ENCODE measurements around the gene NUDT15.

DNA sequence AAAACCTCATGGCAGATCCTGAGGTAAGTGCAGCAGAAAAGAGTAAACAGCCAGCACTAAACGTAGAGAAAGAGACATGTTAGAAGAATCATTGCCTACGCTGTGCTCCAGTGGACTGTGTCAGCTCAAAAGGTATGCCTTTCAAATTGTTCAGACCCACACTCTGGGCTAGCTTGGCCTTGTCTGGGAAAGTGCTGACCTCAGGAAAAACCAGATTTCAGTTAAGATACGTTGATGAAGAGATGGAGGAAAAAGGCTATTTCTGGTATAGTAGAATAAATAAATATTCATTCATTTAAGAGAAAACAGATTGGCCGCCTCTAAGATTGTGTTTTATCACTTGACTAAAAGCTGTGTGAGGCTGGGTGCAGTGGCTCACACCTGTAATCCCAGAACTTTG lies 26.8 kb upstream of the NUDT15 start:
- TF ChIP-seq, protein P1, sequence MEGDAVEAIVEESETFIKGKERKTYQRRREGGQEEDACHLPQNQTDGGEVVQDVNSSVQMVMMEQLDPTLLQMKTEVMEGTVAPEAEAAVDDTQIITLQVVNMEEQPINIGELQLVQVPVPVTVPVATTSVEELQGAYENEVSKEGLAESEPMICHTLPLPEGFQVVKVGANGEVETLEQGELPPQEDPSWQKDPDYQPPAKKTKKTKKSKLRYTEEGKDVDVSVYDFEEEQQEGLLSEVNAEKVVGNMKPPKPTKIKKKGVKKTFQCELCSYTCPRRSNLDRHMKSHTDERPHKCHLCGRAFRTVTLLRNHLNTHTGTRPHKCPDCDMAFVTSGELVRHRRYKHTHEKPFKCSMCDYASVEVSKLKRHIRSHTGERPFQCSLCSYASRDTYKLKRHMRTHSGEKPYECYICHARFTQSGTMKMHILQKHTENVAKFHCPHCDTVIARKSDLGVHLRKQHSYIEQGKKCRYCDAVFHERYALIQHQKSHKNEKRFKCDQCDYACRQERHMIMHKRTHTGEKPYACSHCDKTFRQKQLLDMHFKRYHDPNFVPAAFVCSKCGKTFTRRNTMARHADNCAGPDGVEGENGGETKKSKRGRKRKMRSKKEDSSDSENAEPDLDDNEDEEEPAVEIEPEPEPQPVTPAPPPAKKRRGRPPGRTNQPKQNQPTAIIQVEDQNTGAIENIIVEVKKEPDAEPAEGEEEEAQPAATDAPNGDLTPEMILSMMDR (IDR thresholded peaks at IDR 0.05) = no peak
- no peak for TF ChIP-seq TP53 (CRISPR knock-in tag; IDR thresholded peaks at IDR 0.05)
- TF ChIP-seq CEBPB (IDR thresholded peaks at IDR 0.05) = no peak
- TF ChIP-seq, protein P2, sequence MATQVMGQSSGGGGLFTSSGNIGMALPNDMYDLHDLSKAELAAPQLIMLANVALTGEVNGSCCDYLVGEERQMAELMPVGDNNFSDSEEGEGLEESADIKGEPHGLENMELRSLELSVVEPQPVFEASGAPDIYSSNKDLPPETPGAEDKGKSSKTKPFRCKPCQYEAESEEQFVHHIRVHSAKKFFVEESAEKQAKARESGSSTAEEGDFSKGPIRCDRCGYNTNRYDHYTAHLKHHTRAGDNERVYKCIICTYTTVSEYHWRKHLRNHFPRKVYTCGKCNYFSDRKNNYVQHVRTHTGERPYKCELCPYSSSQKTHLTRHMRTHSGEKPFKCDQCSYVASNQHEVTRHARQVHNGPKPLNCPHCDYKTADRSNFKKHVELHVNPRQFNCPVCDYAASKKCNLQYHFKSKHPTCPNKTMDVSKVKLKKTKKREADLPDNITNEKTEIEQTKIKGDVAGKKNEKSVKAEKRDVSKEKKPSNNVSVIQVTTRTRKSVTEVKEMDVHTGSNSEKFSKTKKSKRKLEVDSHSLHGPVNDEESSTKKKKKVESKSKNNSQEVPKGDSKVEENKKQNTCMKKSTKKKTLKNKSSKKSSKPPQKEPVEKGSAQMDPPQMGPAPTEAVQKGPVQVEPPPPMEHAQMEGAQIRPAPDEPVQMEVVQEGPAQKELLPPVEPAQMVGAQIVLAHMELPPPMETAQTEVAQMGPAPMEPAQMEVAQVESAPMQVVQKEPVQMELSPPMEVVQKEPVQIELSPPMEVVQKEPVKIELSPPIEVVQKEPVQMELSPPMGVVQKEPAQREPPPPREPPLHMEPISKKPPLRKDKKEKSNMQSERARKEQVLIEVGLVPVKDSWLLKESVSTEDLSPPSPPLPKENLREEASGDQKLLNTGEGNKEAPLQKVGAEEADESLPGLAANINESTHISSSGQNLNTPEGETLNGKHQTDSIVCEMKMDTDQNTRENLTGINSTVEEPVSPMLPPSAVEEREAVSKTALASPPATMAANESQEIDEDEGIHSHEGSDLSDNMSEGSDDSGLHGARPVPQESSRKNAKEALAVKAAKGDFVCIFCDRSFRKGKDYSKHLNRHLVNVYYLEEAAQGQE (IDR thresholded peaks at IDR 0.05) = no peak
- TF ChIP-seq, protein P3, sequence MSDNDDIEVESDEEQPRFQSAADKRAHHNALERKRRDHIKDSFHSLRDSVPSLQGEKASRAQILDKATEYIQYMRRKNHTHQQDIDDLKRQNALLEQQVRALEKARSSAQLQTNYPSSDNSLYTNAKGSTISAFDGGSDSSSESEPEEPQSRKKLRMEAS (IDR thresholded peaks at IDR 0.05) = no peak
- no peak for TF ChIP-seq POLR2AphosphoS2 (conservative IDR thresholded peaks at IDR 0.05; ENCODE audit: low read length)
- TF ChIP-seq RARB (CRISPR knock-in tag; IDR thresholded peaks at IDR 0.05) = no peak
- TF ChIP-seq ZFP36 (IDR thresholded peaks at IDR 0.05; ENCODE audit: borderline replicate concordance, partially characterized antibody) = no peak
- no peak for TF ChIP-seq POLR2A (IDR thresholded peaks at IDR 0.05; ENCODE audit: low read length)
- no peak for TF ChIP-seq HOXB5 (CRISPR knock-in tag; IDR thresholded peaks at IDR 0.05)
- TF ChIP-seq ESRRA (IDR thresholded peaks at IDR 0.05; ENCODE audit: borderline replicate concordance, low read length) = no peak
- TF ChIP-seq SMC3 (IDR thresholded peaks at IDR 0.05) = no peak
- no peak for TF ChIP-seq RAD21 (conservative IDR thresholded peaks at IDR 0.05 in 1 of 2, IDR thresholded peaks at IDR 0.05 in 1 of 2)

Measured in A549 (cell line).